ENCODE measurements around the gene ADD3. TPM values are rescaled to one million over a fixed set of nuclear protein-coding genes. Genes with fewer than 3 reads are reported as not detected.

ADD3 gene
- total RNA-seq, 1 experiment from 2014 or later, result 86.7 TPM

DNA sequence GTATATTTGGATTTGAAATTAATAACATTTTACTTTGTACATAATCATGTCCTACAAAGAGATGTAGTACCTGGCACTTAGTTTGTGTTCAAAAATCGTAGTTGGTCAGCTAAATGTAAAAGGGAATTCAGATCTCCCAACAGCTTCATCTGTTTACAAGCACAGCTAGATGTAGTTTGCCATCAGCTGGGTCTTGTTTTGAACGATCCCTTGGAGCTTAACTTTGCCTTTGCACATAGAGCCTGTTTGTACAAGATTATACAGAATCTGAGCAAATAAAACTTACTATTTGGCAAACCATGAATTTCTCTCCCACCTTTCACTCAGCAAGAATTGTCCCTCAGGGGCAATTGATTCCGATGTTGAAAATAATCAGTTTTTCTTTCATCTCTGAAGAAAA is 36.1 kb upstream of the ADD3 start (continued):
- TF ChIP-seq, protein P1, sequence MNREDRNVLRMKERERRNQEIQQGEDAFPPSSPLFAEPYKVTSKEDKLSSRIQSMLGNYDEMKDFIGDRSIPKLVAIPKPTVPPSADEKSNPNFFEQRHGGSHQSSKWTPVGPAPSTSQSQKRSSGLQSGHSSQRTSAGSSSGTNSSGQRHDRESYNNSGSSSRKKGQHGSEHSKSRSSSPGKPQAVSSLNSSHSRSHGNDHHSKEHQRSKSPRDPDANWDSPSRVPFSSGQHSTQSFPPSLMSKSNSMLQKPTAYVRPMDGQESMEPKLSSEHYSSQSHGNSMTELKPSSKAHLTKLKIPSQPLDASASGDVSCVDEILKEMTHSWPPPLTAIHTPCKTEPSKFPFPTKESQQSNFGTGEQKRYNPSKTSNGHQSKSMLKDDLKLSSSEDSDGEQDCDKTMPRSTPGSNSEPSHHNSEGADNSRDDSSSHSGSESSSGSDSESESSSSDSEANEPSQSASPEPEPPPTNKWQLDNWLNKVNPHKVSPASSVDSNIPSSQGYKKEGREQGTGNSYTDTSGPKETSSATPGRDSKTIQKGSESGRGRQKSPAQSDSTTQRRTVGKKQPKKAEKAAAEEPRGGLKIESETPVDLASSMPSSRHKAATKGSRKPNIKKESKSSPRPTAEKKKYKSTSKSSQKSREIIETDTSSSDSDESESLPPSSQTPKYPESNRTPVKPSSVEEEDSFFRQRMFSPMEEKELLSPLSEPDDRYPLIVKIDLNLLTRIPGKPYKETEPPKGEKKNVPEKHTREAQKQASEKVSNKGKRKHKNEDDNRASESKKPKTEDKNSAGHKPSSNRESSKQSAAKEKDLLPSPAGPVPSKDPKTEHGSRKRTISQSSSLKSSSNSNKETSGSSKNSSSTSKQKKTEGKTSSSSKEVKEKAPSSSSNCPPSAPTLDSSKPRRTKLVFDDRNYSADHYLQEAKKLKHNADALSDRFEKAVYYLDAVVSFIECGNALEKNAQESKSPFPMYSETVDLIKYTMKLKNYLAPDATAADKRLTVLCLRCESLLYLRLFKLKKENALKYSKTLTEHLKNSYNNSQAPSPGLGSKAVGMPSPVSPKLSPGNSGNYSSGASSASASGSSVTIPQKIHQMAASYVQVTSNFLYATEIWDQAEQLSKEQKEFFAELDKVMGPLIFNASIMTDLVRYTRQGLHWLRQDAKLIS (CRISPR knock-in tag; IDR thresholded peaks at IDR 0.05; ENCODE audit: borderline replicate concordance), result no peak
- TF ChIP-seq TCF7 (CRISPR knock-in tag; IDR thresholded peaks at IDR 0.05; ENCODE audit: low read depth) (no peak), GTF2I (CRISPR knock-in tag; conservative IDR thresholded peaks at IDR 0.05) (no peak), SOX15 (CRISPR knock-in tag; IDR thresholded peaks at IDR 0.05) (no peak), FOXJ3 (CRISPR knock-in tag; IDR thresholded peaks at IDR 0.05; ENCODE audit: borderline replicate concordance) (no peak), ZNF121 (CRISPR knock-in tag; IDR thresholded peaks at IDR 0.05) (no peak), RELA (CRISPR knock-in tag; IDR thresholded peaks at IDR 0.05; ENCODE audit: borderline replicate concordance) (no peak)
- TF ChIP-seq, protein P2, sequence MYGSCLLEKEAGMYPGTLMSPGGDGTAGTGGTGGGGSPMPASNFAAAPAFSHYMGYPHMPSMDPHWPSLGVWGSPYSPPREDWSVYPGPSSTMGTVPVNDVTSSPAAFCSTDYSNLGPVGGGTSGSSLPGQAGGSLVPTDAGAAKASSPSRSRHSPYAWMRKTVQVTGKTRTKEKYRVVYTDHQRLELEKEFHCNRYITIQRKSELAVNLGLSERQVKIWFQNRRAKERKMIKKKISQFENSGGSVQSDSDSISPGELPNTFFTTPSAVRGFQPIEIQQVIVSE (CRISPR knock-in tag; IDR thresholded peaks at IDR 0.05; ENCODE audit: borderline replicate concordance), result no peak
- TF ChIP-seq, protein P3, sequence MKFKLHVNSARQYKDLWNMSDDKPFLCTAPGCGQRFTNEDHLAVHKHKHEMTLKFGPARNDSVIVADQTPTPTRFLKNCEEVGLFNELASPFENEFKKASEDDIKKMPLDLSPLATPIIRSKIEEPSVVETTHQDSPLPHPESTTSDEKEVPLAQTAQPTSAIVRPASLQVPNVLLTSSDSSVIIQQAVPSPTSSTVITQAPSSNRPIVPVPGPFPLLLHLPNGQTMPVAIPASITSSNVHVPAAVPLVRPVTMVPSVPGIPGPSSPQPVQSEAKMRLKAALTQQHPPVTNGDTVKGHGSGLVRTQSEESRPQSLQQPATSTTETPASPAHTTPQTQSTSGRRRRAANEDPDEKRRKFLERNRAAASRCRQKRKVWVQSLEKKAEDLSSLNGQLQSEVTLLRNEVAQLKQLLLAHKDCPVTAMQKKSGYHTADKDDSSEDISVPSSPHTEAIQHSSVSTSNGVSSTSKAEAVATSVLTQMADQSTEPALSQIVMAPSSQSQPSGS (CRISPR knock-in tag; IDR thresholded peaks at IDR 0.05; ENCODE audit: borderline replicate concordance, low read depth), result no peak

DNA sequence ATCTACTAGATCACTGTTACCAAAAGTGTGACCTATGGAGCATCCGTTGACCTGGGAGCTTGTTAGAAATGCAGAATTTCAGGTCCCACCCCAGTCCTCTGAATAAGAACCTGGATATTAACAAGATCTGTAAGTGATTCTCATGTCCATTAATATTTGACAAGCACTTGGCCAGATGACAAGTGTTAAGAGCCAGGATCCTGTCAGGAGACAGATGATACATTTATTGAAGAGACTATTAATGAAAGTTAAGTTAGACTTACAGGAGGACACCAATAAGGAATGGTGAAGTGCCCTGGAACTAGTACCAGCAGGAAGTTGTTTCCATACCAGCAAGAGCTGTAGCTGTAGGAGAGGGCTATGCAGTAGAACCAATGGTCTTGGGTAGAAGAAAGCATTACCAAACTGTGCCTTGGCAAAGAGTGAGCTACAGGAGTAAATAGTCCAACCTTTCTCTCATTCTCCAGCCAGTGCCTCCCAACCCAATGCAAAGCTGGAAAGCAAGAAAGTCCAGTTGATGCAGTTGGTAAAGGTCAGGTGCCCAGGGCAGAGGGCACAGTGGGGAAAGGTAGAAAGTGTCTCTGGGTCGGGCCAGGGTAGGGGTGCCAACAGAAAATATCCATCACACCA is 35.3 kb upstream of the ADD3 start:
- TF ChIP-seq, protein P4, sequence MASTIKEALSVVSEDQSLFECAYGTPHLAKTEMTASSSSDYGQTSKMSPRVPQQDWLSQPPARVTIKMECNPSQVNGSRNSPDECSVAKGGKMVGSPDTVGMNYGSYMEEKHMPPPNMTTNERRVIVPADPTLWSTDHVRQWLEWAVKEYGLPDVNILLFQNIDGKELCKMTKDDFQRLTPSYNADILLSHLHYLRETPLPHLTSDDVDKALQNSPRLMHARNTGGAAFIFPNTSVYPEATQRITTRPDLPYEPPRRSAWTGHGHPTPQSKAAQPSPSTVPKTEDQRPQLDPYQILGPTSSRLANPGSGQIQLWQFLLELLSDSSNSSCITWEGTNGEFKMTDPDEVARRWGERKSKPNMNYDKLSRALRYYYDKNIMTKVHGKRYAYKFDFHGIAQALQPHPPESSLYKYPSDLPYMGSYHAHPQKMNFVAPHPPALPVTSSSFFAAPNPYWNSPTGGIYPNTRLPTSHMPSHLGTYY (CRISPR knock-in tag; IDR thresholded peaks at IDR 0.05), result no peak
- TF ChIP-seq, protein P5, sequence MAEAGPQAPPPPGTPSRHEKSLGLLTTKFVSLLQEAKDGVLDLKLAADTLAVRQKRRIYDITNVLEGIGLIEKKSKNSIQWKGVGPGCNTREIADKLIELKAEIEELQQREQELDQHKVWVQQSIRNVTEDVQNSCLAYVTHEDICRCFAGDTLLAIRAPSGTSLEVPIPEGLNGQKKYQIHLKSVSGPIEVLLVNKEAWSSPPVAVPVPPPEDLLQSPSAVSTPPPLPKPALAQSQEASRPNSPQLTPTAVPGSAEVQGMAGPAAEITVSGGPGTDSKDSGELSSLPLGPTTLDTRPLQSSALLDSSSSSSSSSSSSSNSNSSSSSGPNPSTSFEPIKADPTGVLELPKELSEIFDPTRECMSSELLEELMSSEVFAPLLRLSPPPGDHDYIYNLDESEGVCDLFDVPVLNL (CRISPR knock-in tag; IDR thresholded peaks at IDR 0.05; ENCODE audit: borderline replicate concordance, low read depth), result no peak
- TF ChIP-seq CBFB (CRISPR knock-in tag; IDR thresholded peaks at IDR 0.05; ENCODE audit: low read depth) (no peak), ZNF219 (CRISPR knock-in tag; IDR thresholded peaks at IDR 0.05; ENCODE audit: borderline replicate concordance) (no peak), ZNF138 (CRISPR knock-in tag; conservative IDR thresholded peaks at IDR 0.05) (no peak), GRHL2 (CRISPR knock-in tag; IDR thresholded peaks at IDR 0.05; ENCODE audit: insufficient replicate concordance, severe bottlenecking) (no peak), GABPB1 (CRISPR knock-in tag; IDR thresholded peaks at IDR 0.05) (no peak), NFATC4 (CRISPR knock-in tag; IDR thresholded peaks at IDR 0.05) (no peak), MYBL2 (CRISPR knock-in tag; IDR thresholded peaks at IDR 0.05) (no peak)
- TF ChIP-seq, protein P6, sequence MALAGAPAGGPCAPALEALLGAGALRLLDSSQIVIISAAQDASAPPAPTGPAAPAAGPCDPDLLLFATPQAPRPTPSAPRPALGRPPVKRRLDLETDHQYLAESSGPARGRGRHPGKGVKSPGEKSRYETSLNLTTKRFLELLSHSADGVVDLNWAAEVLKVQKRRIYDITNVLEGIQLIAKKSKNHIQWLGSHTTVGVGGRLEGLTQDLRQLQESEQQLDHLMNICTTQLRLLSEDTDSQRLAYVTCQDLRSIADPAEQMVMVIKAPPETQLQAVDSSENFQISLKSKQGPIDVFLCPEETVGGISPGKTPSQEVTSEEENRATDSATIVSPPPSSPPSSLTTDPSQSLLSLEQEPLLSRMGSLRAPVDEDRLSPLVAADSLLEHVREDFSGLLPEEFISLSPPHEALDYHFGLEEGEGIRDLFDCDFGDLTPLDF (CRISPR knock-in tag; IDR thresholded peaks at IDR 0.05), result no peak
- TF ChIP-seq, protein P7, sequence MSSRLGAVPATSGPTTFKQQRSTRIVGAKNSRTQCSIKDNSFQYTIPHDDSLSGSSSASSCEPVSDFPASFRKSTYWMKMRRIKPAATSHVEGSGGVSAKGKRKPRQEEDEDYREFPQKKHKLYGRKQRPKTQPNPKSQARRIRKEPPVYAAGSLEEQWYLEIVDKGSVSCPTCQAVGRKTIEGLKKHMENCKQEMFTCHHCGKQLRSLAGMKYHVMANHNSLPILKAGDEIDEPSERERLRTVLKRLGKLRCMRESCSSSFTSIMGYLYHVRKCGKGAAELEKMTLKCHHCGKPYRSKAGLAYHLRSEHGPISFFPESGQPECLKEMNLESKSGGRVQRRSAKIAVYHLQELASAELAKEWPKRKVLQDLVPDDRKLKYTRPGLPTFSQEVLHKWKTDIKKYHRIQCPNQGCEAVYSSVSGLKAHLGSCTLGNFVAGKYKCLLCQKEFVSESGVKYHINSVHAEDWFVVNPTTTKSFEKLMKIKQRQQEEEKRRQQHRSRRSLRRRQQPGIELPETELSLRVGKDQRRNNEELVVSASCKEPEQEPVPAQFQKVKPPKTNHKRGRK (CRISPR knock-in tag; IDR thresholded peaks at IDR 0.05; ENCODE audit: borderline replicate concordance), result no peak
- no peak overlapping the region for H3K4me3 Mint-ChIP-seq
- peaks cover 43% of the 10 kb centered on the region for H3K4me1 Mint-ChIP-seq
- no peaks in the 10 kb centered on the region for H3K27me3 Mint-ChIP-seq (ENCODE audit: low read depth)
- ChIA-PET CTCF (interaction anchor here (2.8 kb wide), 1 partner anchor 88 kb away, joined by 15 read pairs; no protein-coding TSS in a partner anchor), POLR2A (no interaction called here)
- H3K9me3 Mint-ChIP-seq, result no peaks in the 10 kb centered on the region
- no peak overlapping the region for H3K27ac Mint-ChIP-seq
- ATAC-seq (no peak), DNase-seq (ENCODE audit: low spot score) (no peak)
- no peaks in the 10 kb centered on the region for H3K36me3 Mint-ChIP-seq

All from WTC11 (cell line).